Activated CD4-positive, alpha-beta T cell treated with anti-CD3 and anti-CD28 coated beads, Interleukin-2, amount 10 ng/mL, durations not matched to agents 7 days and 5 days (primary cell): ENCODE results near the gene ABHD1. TPM values are rescaled to one million over a fixed set of nuclear protein-coding genes. Genes with fewer than 3 reads are reported as not detected.
"Not testable (repeated sequence)": the region's sequence is repeated elsewhere in the genome, so short reads cannot be mapped to it uniquely, and the experiment has no call there.

Source experiments
- CTCF ChIA-PET: fragments of 350-600 bp; sonication (Branson Sonifier 250); formaldehyde crosslinking; loops from one replicate; lab custom pipeline; 2021; ENCODE audit warnings: antibody characterized with exemption; lab: Charles Lee
- POLR2A ChIA-PET: fragments of 350-600 bp; sonication (Branson Sonifier 250); formaldehyde crosslinking; loops from one replicate; lab custom pipeline; 2021; ENCODE audit warnings: antibody characterized with exemption; lab: Charles Lee
- DNase-seq: peaks from one replicate; pipeline ENCODE4 v3.0.0-alpha.2; 2020
- H3K27ac Mint-ChIP-seq: one replicate; pipeline ENCODE4 v1.8.0; 2021; ENCODE audit warnings: mild to moderate bottlenecking, moderate library complexity, mixed read lengths
- H3K27me3 Mint-ChIP-seq: one replicate; pipeline ENCODE4 v1.8.0; 2021; ENCODE audit warnings: mixed read lengths
- H3K36me3 Mint-ChIP-seq: one replicate; pipeline ENCODE4 v1.8.0; 2021; ENCODE audit warnings: low read depth, mixed read lengths
- H3K4me1 Mint-ChIP-seq: one replicate; pipeline ENCODE4 v1.8.0; 2021; ENCODE audit warnings: mixed read lengths
- H3K4me3 Mint-ChIP-seq: one replicate; pipeline ENCODE4 v1.8.0; 2021; ENCODE audit warnings: mild to moderate bottlenecking, moderate library complexity, mixed read lengths
- H3K9me3 Mint-ChIP-seq: one replicate; pipeline ENCODE4 v1.8.0; 2021; ENCODE audit warnings: mixed read lengths
- total RNA-seq, 2 experiments: library from RNA; stranded (reverse); gene quantifications; one replicate each; pipeline ENCODE4 v1.2.3, GENCODE V29; 2021

Gene ABHD1
- total RNA-seq, 2 experiments from 2014 or later, result 0.10 to 0.25 TPM

- no peaks in the 10 kb centered on the region for H3K36me3 Mint-ChIP-seq
- CTCF ChIA-PET, result interaction anchor here (0.6 to 1.9 kb wide), 14 partner anchors 10 to 1015 kb away, joined by 3 to 11 read pairs (median 3); no protein-coding TSS in a partner anchor
- H3K27me3 Mint-ChIP-seq, result peaks cover 13% of the 10 kb centered on the region
- H3K9me3 Mint-ChIP-seq, result no peaks in the 10 kb centered on the region
- peaks cover 7% of the 10 kb centered on the region for H3K4me1 Mint-ChIP-seq
- POLR2A ChIA-PET, result no interaction called here
- no peak overlapping the region for H3K27ac Mint-ChIP-seq
- H3K4me3 Mint-ChIP-seq, result no peak overlapping the region
- no peak for DNase-seq
Measured at GRCh38 chr2:27170581-27171337, 47.1 kb downstream of the ABHD1 start.

- no peak for DNase-seq
- no peaks in the 10 kb centered on the region for H3K9me3 Mint-ChIP-seq
- no peak overlapping the region for H3K27ac Mint-ChIP-seq
- H3K4me3 Mint-ChIP-seq, result no peak overlapping the region
- ChIA-PET POLR2A (no interaction called here), CTCF (interaction anchor here (0.6 to 1.9 kb wide), 4 partner anchors 108 to 1015 kb away, joined by 3 to 8 read pairs (median 3); no protein-coding TSS in a partner anchor)
- peaks cover 7% of the 10 kb centered on the region for H3K4me1 Mint-ChIP-seq
- H3K27me3 Mint-ChIP-seq, result peaks cover 17% of the 10 kb centered on the region
- H3K36me3 Mint-ChIP-seq, result no peaks in the 10 kb centered on the region
Measured at GRCh38 chr2:27171351-27171848, 47.8 kb downstream of the ABHD1 start.

GRCh38 chr2:27174638-27175037 is 51.0 kb downstream of the ABHD1 start:
- ChIA-PET CTCF (no interaction called here), POLR2A (no interaction called here)
- no peak overlapping the region for H3K27ac Mint-ChIP-seq
- no peaks in the 10 kb centered on the region for H3K36me3 Mint-ChIP-seq
- DNase-seq, result no peak
- peaks cover 4% of the 10 kb centered on the region for H3K4me1 Mint-ChIP-seq
- no peaks in the 10 kb centered on the region for H3K9me3 Mint-ChIP-seq
- H3K4me3 Mint-ChIP-seq, result no peak overlapping the region
- H3K27me3 Mint-ChIP-seq, result peaks cover 32% of the 10 kb centered on the region

GRCh38 chr2:27175330-27175729 is 51.7 kb downstream of the ABHD1 start:
- Mint-ChIP-seq H3K9me3 (no peaks in the 10 kb centered on the region), H3K36me3 (no peaks in the 10 kb centered on the region), H3K27me3 (peaks cover 34% of the 10 kb centered on the region), H3K4me3 (no peak overlapping the region), H3K27ac (no peak overlapping the region), H3K4me1 (peaks cover 2% of the 10 kb centered on the region)
- no peak for DNase-seq
- POLR2A ChIA-PET, result no interaction called here
- CTCF ChIA-PET, result no interaction called here

DNA sequence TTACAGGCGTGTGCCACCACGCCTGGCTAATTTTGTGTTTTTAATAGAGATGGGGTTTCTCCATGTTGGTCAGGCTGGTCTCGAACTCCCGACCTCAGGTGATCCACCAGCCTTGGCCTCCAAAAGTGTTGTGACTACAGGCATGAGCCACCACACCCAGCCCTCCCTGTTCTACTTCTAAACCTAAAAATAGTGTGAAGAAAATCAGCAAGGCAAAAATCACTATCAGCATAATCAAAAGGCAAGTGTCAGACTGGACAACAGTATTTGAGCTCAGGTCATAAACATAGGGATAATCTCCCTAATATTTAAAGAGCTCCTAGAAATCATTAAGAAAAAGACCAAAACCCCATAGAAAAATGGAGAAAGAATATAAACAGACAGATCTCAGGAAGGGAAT is 52.2 kb downstream of the ABHD1 start:
- H3K27ac Mint-ChIP-seq, H3K9me3 Mint-ChIP-seq, DNase-seq, POLR2A ChIA-PET, H3K4me3 Mint-ChIP-seq, H3K4me1 Mint-ChIP-seq, H3K36me3 Mint-ChIP-seq: not testable (repeated sequence)
- peaks cover 34% of the 10 kb centered on the region for H3K27me3 Mint-ChIP-seq
- CTCF ChIA-PET, result interaction anchor here (0.7 kb wide), 1 partner anchor 1312 kb away, joined by 3 read pairs; no protein-coding TSS in a partner anchor

DNA sequence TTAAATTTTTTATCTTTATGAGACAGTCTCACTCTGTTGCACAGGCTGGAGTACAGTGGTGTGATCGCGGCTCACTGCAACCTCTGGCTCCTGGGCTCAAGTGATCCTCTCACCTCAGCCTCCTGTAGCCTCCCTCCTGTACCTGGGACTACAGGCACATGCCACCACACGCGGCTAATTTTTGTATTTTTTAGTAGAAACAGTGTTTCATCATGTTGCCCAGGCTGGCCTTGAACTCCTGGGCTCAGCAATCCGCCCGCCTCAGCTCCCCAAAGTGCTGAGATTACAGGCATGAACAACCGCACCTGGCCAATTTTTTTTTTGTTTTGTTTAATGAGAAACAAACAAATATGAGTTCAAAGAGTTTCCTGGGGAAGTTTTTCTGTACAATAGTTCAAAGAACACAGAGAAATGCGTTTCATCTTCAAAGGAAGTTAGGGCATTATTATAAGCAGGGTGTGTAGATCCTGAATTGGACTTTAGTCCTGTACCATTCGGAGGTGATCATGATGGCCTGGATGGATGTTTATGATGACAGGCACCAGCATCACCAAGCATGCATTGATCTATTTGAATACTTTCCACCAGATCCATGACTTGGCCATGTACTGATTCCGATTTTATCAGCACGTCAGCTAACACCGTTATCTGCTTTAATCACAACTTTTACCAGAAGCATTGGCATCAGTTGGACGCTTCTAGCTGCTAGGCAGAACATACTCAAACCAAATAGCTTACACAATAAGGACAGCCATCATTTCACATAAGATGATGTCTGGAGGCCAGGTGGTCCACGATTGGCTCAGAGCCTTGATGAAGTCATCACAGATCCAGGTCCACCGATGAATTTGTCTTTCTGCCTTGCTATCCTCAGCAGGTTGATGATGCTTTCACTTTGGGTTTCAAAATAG is 54.1 kb downstream of the ABHD1 start:
- peaks cover 34% of the 10 kb centered on the region for H3K27me3 Mint-ChIP-seq
- CTCF ChIA-PET, result interaction anchor here (0.7 to 1.3 kb wide), 2 partner anchors 8 to 235 kb away, joined by 3 to 4 read pairs; no protein-coding TSS in a partner anchor
- no peak overlapping the region for H3K4me3 Mint-ChIP-seq
- no peak for DNase-seq
- no peaks in the 10 kb centered on the region for H3K9me3 Mint-ChIP-seq
- POLR2A ChIA-PET, result no interaction called here
- no peak overlapping the region for H3K27ac Mint-ChIP-seq
- peaks cover 2% of the 10 kb centered on the region for H3K4me1 Mint-ChIP-seq
- no peaks in the 10 kb centered on the region for H3K36me3 Mint-ChIP-seq

DNA sequence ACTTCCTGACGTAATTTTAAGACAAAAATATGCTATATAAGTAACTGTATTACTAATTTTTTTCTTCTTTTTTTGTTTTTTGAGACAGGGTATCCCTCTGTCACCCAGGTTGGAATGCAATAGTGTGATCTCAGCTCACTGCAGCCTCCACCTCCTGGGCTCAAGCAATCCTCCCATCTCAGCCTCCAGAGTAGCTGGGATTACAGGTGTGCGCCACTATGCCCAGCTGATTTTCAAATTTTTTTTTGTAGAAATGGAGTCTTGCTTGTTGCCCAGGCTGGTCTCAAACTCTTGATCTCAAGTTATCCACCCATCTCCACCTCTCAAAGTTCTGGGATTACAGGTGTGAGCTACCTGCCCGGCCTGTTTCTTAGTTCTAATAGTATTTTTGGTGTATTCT is 54.9 kb downstream of the ABHD1 start:
- ChIA-PET CTCF (interaction anchor here (0.7 to 1.3 kb wide), 2 partner anchors 9 to 235 kb away, joined by 3 to 4 read pairs; no protein-coding TSS in a partner anchor), POLR2A (no interaction called here)
- peaks cover 2% of the 10 kb centered on the region for H3K4me1 Mint-ChIP-seq
- no peaks in the 10 kb centered on the region for H3K36me3 Mint-ChIP-seq
- DNase-seq, result no peak
- H3K9me3 Mint-ChIP-seq, result no peaks in the 10 kb centered on the region
- no peak overlapping the region for H3K4me3 Mint-ChIP-seq
- H3K27me3 Mint-ChIP-seq, result peaks cover 34% of the 10 kb centered on the region
- H3K27ac Mint-ChIP-seq, result no peak overlapping the region

DNA sequence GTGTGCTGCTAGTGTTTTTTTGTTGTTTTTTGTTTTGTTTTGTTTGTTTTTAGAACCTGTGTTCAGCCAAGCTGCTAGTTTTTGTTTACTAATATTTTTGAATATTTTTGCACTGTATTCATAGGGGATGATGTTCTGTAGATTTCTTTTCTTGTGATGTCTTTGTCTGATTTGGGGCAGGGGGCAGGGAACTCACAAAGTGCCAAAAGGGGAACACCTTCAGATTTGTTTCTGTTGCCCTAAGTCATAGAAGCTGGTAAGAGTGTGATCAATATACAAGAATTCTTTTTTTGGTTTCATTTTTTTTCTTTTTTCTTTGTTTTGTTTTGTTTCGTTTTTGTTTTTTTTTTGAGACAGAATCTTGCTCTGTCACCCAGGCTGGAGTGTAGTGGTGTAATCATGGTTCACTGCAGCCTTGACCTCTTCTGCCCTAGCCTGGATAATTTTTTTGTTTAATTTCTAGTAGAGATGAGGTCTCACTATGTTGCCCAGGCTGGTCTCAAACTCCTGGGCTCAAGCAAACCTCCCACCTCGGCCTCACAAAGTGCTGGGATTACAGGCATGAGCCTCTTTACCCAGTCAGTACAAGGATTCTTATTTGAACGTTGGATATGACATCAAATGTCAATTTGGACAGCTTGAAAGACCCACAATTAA is 55.9 kb downstream of the ABHD1 start:
- Mint-ChIP-seq H3K27ac (no peak overlapping the region), H3K27me3 (peaks cover 41% of the 10 kb centered on the region)
- POLR2A ChIA-PET, result no interaction called here

More for the DNA sequence above, 55.9 kb downstream of the ABHD1 start:
- CTCF ChIA-PET, result no interaction called here
- H3K4me1 Mint-ChIP-seq, result peaks cover 4% of the 10 kb centered on the region
- no peaks in the 10 kb centered on the region for H3K9me3 Mint-ChIP-seq
- no peak overlapping the region for H3K4me3 Mint-ChIP-seq
- H3K36me3 Mint-ChIP-seq, result no peaks in the 10 kb centered on the region
- DNase-seq, result no peak

Other genes with a start within 250 kb of the ABHD1 start
- 1 to 10 TPM in 1 of 2 experiments, under 1 TPM in 1; 1.00 to 1.3 TPM for gene MAPRE3, start 153.2 kb upstream of the ABHD1 start, total RNA-seq
- 10 to 100 TPM; 73.2 to 77.1 TPM for gene TMEM214, start 90.8 kb upstream of the ABHD1 start, total RNA-seq
- 10 to 100 TPM; 17.9 to 19.1 TPM for gene AGBL5, start 72.1 kb upstream of the ABHD1 start, total RNA-seq
- 100 to 1,000 TPM; 309 to 386 TPM for gene OST4, start 52.2 kb upstream of the ABHD1 start, total RNA-seq
- gene EMILIN1, start 45.2 kb upstream of the ABHD1 start, total RNA-seq, result under 1 TPM; 0.56 to 0.64 TPM
- gene KHK, start 37.0 kb upstream of the ABHD1 start, total RNA-seq, result 10 to 100 TPM in 1 of 2 experiments, 1 to 10 TPM in 1; 9.7 to 10.6 TPM
- gene CGREF1, start 4.7 kb upstream of the ABHD1 start, total RNA-seq, result 1 to 10 TPM in 1 of 2 experiments, under 1 TPM in 1; 0.92 to 1.3 TPM
- 10 to 100 TPM; 60.0 to 65.3 TPM for gene PREB, start 10.8 kb downstream of the ABHD1 start, total RNA-seq
- not detected for gene PRR30, start 15.6 kb downstream of the ABHD1 start, total RNA-seq
- not detected for gene TCF23, start 25.2 kb downstream of the ABHD1 start, total RNA-seq
- gene ATRAID, start 88.2 kb downstream of the ABHD1 start, total RNA-seq, result 10 to 100 TPM; 72.5 to 81.8 TPM
- 10 to 100 TPM; 34.2 to 39.2 TPM for gene SLC5A6, start 88.5 kb downstream of the ABHD1 start, total RNA-seq
- gene CAD, start 93.6 kb downstream of the ABHD1 start, total RNA-seq, result 10 to 100 TPM; 63.7 to 66.1 TPM
- under 1 TPM; 0.23 to 0.45 TPM for gene SLC30A3, start 139.2 kb downstream of the ABHD1 start, total RNA-seq
- gene DNAJC5G, start 151.6 kb downstream of the ABHD1 start, total RNA-seq, result not detected
- not detected for gene TRIM54, start 158.6 kb downstream of the ABHD1 start, total RNA-seq
- 1 to 10 TPM; 2.3 to 2.8 TPM for gene UCN, start 184.6 kb downstream of the ABHD1 start, total RNA-seq
- gene MPV17, start 199.3 kb downstream of the ABHD1 start, total RNA-seq, result 10 to 100 TPM; 80.8 to 83.6 TPM
- 10 to 100 TPM; 54.3 to 59.0 TPM for gene GTF3C2, start 232.9 kb downstream of the ABHD1 start, total RNA-seq
- 10 to 100 TPM; 40.9 to 42.2 TPM for gene EIF2B4, start 246.5 kb downstream of the ABHD1 start, total RNA-seq
- gene SNX17, start 246.8 kb downstream of the ABHD1 start, total RNA-seq, result 100 to 1,000 TPM; 109 to 120 TPM